Caco-2 (cell line): Measurements from ENCODE around the gene SUGT1. TPM values are rescaled to one million over a fixed set of nuclear protein-coding genes. Genes with fewer than 3 reads are reported as not detected.

ENCODE experiments used
- BruUV-seq: library from RNA; stranded (reverse); fragments of 400-500 nt; replicated peaks from 2 replicates; lab custom pipeline; 2021; lab: Mats Ljungman, UMichigan
- CTCF ChIA-PET: fragments of 300-600 bp; sonication (Branson Sonifier 250); formaldehyde crosslinking; loops from one replicate; lab custom pipeline; 2022; ENCODE audit warnings: antibody characterized with exemption; lab: Charles Lee
- POLR2A ChIA-PET: fragments of 300-600 bp; sonication (Branson Sonifier 250); formaldehyde crosslinking; loops from one replicate; lab custom pipeline; 2022; ENCODE audit warnings: antibody characterized with exemption; lab: Charles Lee
- DNase-seq, 2 experiments: peaks; one replicate each; pipeline versions ENCODE4 v3.0.0 to v3.0.0-alpha.2; 2020 to 2022
- H3K27me3 ChIP-seq: replicated peaks from 2 replicates; pipeline ENCODE4 v1.6.0; 2011; ENCODE audit warnings: low read length; ENCODE audit not compliant: control insufficient read depth, insufficient read depth
- H3K36me3 ChIP-seq: 2 replicates; pipeline ENCODE4 v1.5.1; 2011; ENCODE audit warnings: low read length; ENCODE audit not compliant: control insufficient read depth, insufficient read depth
- H3K4me1 ChIP-seq: fragments of 250-450 bp; sonication (Bioruptor Pico); 2 replicates; pipeline ENCODE4 v1.5.1; 2020; ENCODE audit warnings: mild to moderate bottlenecking
- H3K4me3 ChIP-seq: 2 replicates; pipeline ENCODE4 v1.5.1; 2011; ENCODE audit warnings: low read depth, mild to moderate bottlenecking, control low read depth, low read length
- H3K9me3 ChIP-seq: fragments of 250-450 bp; sonication (Bioruptor Pico); 2 replicates; pipeline ENCODE4 v1.5.1; 2020; ENCODE audit warnings: mild to moderate bottlenecking, moderate library complexity
- H3K27ac Mint-ChIP-seq: one replicate; pipeline ENCODE4 v1.8.0; 2022; ENCODE audit warnings: mixed read lengths; ENCODE audit not compliant: unreplicated experiment
- H3K27me3 Mint-ChIP-seq: one replicate; pipeline ENCODE4 v1.8.0; 2022; ENCODE audit warnings: mixed read lengths; ENCODE audit not compliant: insufficient read depth, unreplicated experiment
- H3K36me3 Mint-ChIP-seq: one replicate; pipeline ENCODE4 v1.8.0; 2022; ENCODE audit warnings: mild to moderate bottlenecking, mixed read lengths; ENCODE audit not compliant: insufficient read depth, unreplicated experiment
- H3K4me1 Mint-ChIP-seq: one replicate; pipeline ENCODE4 v1.8.0; 2022; ENCODE audit warnings: low read depth, mixed read lengths; ENCODE audit not compliant: unreplicated experiment
- H3K4me3 Mint-ChIP-seq: one replicate; pipeline ENCODE4 v1.8.0; 2022; ENCODE audit warnings: mild to moderate bottlenecking, moderate library complexity, mixed read lengths; ENCODE audit not compliant: unreplicated experiment
- H3K9me3 Mint-ChIP-seq: one replicate; pipeline ENCODE4 v1.8.0; 2022; ENCODE audit warnings: mixed read lengths; ENCODE audit not compliant: unreplicated experiment
- CTCF ChIP-seq, 2 experiments: fragments of 200-600 bp in 1 of 2; IDR thresholded peaks; 1 replicate in 1 of 2; 2 replicates in 1 of 2; pipeline versions ENCODE4 v1.5.1 to v1.8.0; 2011 to 2022; ENCODE audit warnings: antibody characterized with exemption in 1 of 2, control low read depth in 1 of 2, inconsistent platforms in 1 of 2, low read depth in 1 of 2, low read length in 1 of 2, mild to moderate bottlenecking in 1 of 2, moderate library complexity in 1 of 2; ENCODE audit not compliant: insufficient read depth in 1 of 2, severe bottlenecking in 1 of 2, unreplicated experiment in 1 of 2
- intact Hi-C: fragments of 100-400 bp; cut with micrococcal nuclease; formaldehyde crosslinking; loops from one replicate; pipeline ENCODE4 v1.10.0; 2022; ENCODE audit not compliant: unreplicated experiment
- total RNA-seq: library from RNA; stranded (reverse); gene quantifications from 2 replicates; pipeline ENCODE4 v1.2.3, GENCODE V29; 2022

Gene SUGT1
- total RNA-seq, 1 experiment from 2014 or later: 73.6 TPM

GRCh38 chr13:52665325-52665724, 12.7 kb downstream of the SUGT1 start:
- intact Hi-C loops: loop anchor here (1.0 kb wide), 2 partner anchors 144 to 303 kb away; no protein-coding TSS in a partner anchor
- no peaks in the 10 kb centered on the region for H3K27me3 Mint-ChIP-seq
- Histone ChIP-seq H3K4me1 (no peaks in the 10 kb centered on the region), H3K36me3 (no peaks in the 10 kb centered on the region), H3K27me3 (no peaks in the 10 kb centered on the region), H3K4me3 (no peak overlapping the region), H3K9me3 (no peaks in the 10 kb centered on the region)
- TF ChIP-seq CTCF (IDR thresholded peaks at IDR 0.05; ENCODE audit: insufficient read depth in 1 of 2, low read depth in 1 of 2, low read length in 1 of 2, severe bottlenecking in 1 of 2, unreplicated experiment in 1 of 2): peak; percentile 42 to 44
- POLR2A ChIA-PET: interaction anchor here (1.0 kb wide), 2 partner anchors 12 to 146 kb away, joined by 3 to 8 read pairs; partner anchors contain the start of gene SUGT1
- no peaks in the 10 kb centered on the region for H3K4me1 Mint-ChIP-seq
- H3K4me3 Mint-ChIP-seq: no peak overlapping the region
- DNase-seq: no peak
- H3K36me3 Mint-ChIP-seq: peaks cover 56% of the 10 kb centered on the region
- CTCF ChIA-PET: interaction anchor here (0.9 to 1.6 kb wide), 5 partner anchors 12 to 303 kb away, joined by 3 to 13 read pairs (median 7); partner anchors contain the start of gene SUGT1
- no TSS peak for BruUV-seq
- H3K9me3 Mint-ChIP-seq: no peaks in the 10 kb centered on the region
- no peak overlapping the region for H3K27ac Mint-ChIP-seq

GRCh38 chr13:52669677-52670076, 17.0 kb downstream of the SUGT1 start:
- no peak for TF ChIP-seq CTCF (IDR thresholded peaks at IDR 0.05; ENCODE audit: insufficient read depth in 1 of 2, low read depth in 1 of 2, low read length in 1 of 2, severe bottlenecking in 1 of 2, unreplicated experiment in 1 of 2)
- no peaks in the 10 kb centered on the region for H3K27me3 ChIP-seq
- H3K4me3 ChIP-seq: no peak overlapping the region
- ChIA-PET CTCF (interaction anchor here (0.6 kb wide), 1 partner anchor 139 kb away, joined by 4 read pairs; no protein-coding TSS in a partner anchor), POLR2A (no interaction called here)
- H3K4me1 ChIP-seq: no peaks in the 10 kb centered on the region
- no peaks in the 10 kb centered on the region for H3K9me3 ChIP-seq
- no peaks in the 10 kb centered on the region for H3K36me3 ChIP-seq
- H3K4me3 Mint-ChIP-seq: no peak overlapping the region
- intact Hi-C loops: loop anchor here (1.0 kb wide), 1 partner anchor 140 kb away; no protein-coding TSS in a partner anchor
- peaks cover 34% of the 10 kb centered on the region for H3K36me3 Mint-ChIP-seq
- no TSS peak for BruUV-seq
- H3K9me3 Mint-ChIP-seq: no peaks in the 10 kb centered on the region
- no peak overlapping the region for H3K27ac Mint-ChIP-seq
- no peaks in the 10 kb centered on the region for H3K4me1 Mint-ChIP-seq
- no peak for DNase-seq
- H3K27me3 Mint-ChIP-seq: no peaks in the 10 kb centered on the region

- H3K36me3 Mint-ChIP-seq: peaks cover 36% of the 10 kb centered on the region
- no peak overlapping the region for H3K4me3 Mint-ChIP-seq
- CTCF ChIA-PET: no interaction called here
- no peaks in the 10 kb centered on the region for H3K9me3 Mint-ChIP-seq
- DNase-seq: no peak
- H3K27me3 Mint-ChIP-seq: no peaks in the 10 kb centered on the region
- intact Hi-C loops: no loop called here
- H3K4me1 Mint-ChIP-seq: no peaks in the 10 kb centered on the region
- no peak overlapping the region for H3K27ac Mint-ChIP-seq
- no TSS peak for BruUV-seq
- Histone ChIP-seq H3K36me3 (no peaks in the 10 kb centered on the region; the same call in 1 of the 2 replicates), H3K9me3 (no peaks in the 10 kb centered on the region), H3K4me3 (no peak overlapping the region), H3K27me3 (no peaks in the 10 kb centered on the region), H3K4me1 (no peaks in the 10 kb centered on the region)
- POLR2A ChIA-PET: no interaction called here
- no peak for TF ChIP-seq CTCF (IDR thresholded peaks at IDR 0.05; ENCODE audit: insufficient read depth in 1 of 2, low read depth in 1 of 2, low read length in 1 of 2, severe bottlenecking in 1 of 2, unreplicated experiment in 1 of 2)
Measured at GRCh38 chr13:52670726-52671125, 18.1 kb downstream of the SUGT1 start.
